Measurements from ENCODE around the gene IL1F10.

IL1F10 gene

DNA sequence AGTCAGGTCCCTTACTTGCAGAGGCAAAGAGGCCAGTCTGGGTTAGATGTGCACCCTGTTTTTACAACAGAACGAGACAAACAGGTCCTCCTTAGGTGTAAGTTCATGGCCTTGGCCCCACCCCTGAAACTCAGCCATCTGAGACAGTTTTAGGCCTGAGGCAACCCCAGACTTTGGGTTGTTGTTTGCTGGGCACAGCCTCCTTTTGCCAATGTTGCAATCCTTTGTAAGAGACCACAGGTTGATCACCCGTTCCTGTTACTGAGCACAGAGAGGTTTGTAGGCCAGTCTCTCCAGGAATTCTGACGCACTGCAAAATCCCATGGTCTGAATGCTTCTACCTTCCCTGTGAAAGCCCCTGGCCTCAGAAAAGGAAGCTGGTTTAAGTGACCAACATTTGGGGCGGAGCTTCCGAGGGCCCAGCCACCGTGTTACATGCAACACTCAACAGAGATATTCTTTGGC lies 44.1 kb downstream of the IL1F10 start:
- H3K4me3 ChIP-seq (ENCODE audit: low read depth, low read length) = no peak overlapping the region
- CTCF ChIA-PET = interaction anchor here (0.6 kb wide), 1 partner anchor 171 kb away, joined by 4 read pairs; no protein-coding TSS in a partner anchor
- no peak for TF ChIP-seq ZNF629 (tag by site-specific recombination; IDR thresholded peaks at IDR 0.05)
- no peak for TF ChIP-seq PATZ1 (tag by site-specific recombination; IDR thresholded peaks at IDR 0.05)
- TF ChIP-seq ZNF146 (tag by site-specific recombination; IDR thresholded peaks at IDR 0.05) = no peak
- no peak for TF ChIP-seq ZNF350 (tag by site-specific recombination; IDR thresholded peaks at IDR 0.05)
- TF ChIP-seq, protein P1, sequence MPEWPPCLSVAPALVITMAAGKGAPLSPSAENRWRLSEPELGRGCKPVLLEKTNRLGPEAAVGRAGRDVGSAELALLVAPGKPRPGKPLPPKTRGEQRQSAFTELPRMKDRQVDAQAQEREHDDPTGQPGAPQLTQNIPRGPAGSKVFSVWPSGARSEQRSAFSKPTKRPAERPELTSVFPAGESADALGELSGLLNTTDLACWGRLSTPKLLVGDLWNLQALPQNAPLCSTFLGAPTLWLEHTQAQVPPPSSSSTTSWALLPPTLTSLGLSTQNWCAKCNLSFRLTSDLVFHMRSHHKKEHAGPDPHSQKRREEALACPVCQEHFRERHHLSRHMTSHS (tag by site-specific recombination; IDR thresholded peaks at IDR 0.05) = no peak
- TF ChIP-seq REST (tag by site-specific recombination; IDR thresholded peaks at IDR 0.05) = no peak
- no peak for TF ChIP-seq ZNF555 (tag by site-specific recombination; conservative IDR thresholded peaks at IDR 0.05)
- no peak for TF ChIP-seq ZNF518A (tag by site-specific recombination; conservative IDR thresholded peaks at IDR 0.05; ENCODE audit: low read depth)
- TF ChIP-seq ZNF221 (tag by site-specific recombination; IDR thresholded peaks at IDR 0.05; ENCODE audit: borderline replicate concordance) = no peak
- no peak for TF ChIP-seq ZNF23 (tag by site-specific recombination; IDR thresholded peaks at IDR 0.05; ENCODE audit: borderline replicate concordance)
- no peak for TF ChIP-seq REPIN1 (tag by site-specific recombination; IDR thresholded peaks at IDR 0.05; ENCODE audit: low read depth)
- no peak for TF ChIP-seq BCL11A (tag by site-specific recombination; IDR thresholded peaks at IDR 0.05; ENCODE audit: low read depth)
- no peak for TF ChIP-seq ZBTB10 (tag by site-specific recombination; IDR thresholded peaks at IDR 0.05)
- TF ChIP-seq ZNF843 (tag by site-specific recombination; IDR thresholded peaks at IDR 0.05) = no peak
- TF ChIP-seq ZNF514 (tag by site-specific recombination; IDR thresholded peaks at IDR 0.05) = no peak
- TF ChIP-seq, protein P2, sequence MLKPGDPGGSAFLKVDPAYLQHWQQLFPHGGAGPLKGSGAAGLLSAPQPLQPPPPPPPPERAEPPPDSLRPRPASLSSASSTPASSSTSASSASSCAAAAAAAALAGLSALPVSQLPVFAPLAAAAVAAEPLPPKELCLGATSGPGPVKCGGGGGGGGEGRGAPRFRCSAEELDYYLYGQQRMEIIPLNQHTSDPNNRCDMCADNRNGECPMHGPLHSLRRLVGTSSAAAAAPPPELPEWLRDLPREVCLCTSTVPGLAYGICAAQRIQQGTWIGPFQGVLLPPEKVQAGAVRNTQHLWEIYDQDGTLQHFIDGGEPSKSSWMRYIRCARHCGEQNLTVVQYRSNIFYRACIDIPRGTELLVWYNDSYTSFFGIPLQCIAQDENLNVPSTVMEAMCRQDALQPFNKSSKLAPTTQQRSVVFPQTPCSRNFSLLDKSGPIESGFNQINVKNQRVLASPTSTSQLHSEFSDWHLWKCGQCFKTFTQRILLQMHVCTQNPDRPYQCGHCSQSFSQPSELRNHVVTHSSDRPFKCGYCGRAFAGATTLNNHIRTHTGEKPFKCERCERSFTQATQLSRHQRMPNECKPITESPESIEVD (tag by site-specific recombination; IDR thresholded peaks at IDR 0.05) = no peak
- no peak for TF ChIP-seq ZNF266 (tag by site-specific recombination; IDR thresholded peaks at IDR 0.05; ENCODE audit: low read depth)
- no peak for TF ChIP-seq ZNF692 (tag by site-specific recombination; IDR thresholded peaks at IDR 0.05)
- H3K9me3 ChIP-seq (ENCODE audit: control insufficient read depth, insufficient read depth, low read depth, low read length) = no peaks in the 10 kb centered on the region
- no peak overlapping the region for H3K27ac ChIP-seq (ENCODE audit: extremely low read depth, low read depth, low read length)
- no peaks in the 10 kb centered on the region for H3K4me1 ChIP-seq (ENCODE audit: control insufficient read depth, insufficient read depth, low read length)
- POLR2A ChIA-PET = no interaction called here
- no peaks in the 10 kb centered on the region for H3K36me3 ChIP-seq (ENCODE audit: control insufficient read depth in 2 of 2, insufficient read depth in 1 of 2, low read length in 2 of 2)
